B cell (primary cell): Measurements from ENCODE around the gene PGAP6.

Experiments used
- CTCF ChIP-seq: fragments of 200-600 bp; IDR thresholded peaks from one replicate; pipeline ENCODE4 v1.8.0; 2022; ENCODE audit warnings: antibody characterized with exemption, mild to moderate bottlenecking
- EZH2 ChIP-seq: IDR thresholded peaks from 2 replicates; pipeline ENCODE4 v1.6.1; 2012; ENCODE audit warnings: borderline replicate concordance, low read depth, mild to moderate bottlenecking, moderate library complexity, low read length; ENCODE audit not compliant: insufficient read depth, poor library complexity, severe bottlenecking

- TF ChIP-seq EZH2 (no peak), CTCF (no peak)
Measured at GRCh38 chr16:349211-349610, 32.6 kb downstream of the PGAP6 start.
